Stimulated activated CD8-positive, alpha-beta memory T cell treated with anti-CD3 and anti-CD28 coated beads, Interleukin-7, amount 100 ng/mL, for 48 hours (primary cell): ENCODE data around the gene SDR42E2.
"Not testable (repeated sequence)": the region's sequence is repeated elsewhere in the genome, so short reads cannot be mapped to it uniquely, and the experiment has no call there.

ENCODE experiments used
- DNase-seq, 2 donors: peaks; one replicate each; pipeline ENCODE4 v3.0.0-alpha.2; 2020; ENCODE audit warnings: low read depth in 1 of 2; ENCODE audit errors: extremely low read depth in 1 of 2

SDR42E2 gene

DNA sequence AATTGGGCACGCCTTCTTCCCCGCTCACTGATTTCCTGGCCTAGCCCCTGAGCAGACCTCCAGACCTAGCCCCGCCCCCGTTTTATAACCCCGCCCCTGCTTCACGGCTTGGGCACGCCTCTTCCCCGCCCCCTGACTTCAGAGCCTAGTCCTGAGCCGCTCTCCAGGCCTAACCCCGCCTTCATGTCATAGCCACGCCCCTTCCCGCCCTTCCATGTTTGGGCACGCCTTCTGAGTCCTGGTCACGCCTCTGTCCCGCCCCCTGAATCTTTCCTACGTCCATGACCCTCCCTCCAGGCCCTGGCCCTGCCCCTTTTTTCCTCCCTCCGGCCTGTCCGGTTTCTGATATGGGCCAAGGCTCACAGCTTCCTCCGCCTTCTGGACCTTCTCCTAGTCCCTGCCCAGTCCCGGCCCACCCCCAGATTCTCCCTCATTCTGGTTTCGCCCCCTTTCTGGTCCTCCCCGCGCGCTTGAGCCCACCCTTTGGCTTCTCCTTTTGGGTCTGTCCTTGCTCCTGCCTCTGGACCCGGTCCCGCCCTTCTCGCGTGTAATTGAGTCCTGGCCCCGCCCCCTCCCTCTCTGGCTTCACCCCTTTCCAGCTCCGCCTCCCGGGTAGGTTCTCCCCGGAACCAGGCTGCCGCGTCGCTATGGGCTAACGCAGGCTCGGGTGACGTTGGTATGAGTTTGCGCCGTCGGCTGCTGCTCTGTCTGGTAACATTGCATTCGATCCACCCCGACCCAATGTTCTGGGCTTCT lies 28.6 kb downstream of the SDR42E2 start:
- peak; percentile 89 to 99 for DNase-seq

DNA sequence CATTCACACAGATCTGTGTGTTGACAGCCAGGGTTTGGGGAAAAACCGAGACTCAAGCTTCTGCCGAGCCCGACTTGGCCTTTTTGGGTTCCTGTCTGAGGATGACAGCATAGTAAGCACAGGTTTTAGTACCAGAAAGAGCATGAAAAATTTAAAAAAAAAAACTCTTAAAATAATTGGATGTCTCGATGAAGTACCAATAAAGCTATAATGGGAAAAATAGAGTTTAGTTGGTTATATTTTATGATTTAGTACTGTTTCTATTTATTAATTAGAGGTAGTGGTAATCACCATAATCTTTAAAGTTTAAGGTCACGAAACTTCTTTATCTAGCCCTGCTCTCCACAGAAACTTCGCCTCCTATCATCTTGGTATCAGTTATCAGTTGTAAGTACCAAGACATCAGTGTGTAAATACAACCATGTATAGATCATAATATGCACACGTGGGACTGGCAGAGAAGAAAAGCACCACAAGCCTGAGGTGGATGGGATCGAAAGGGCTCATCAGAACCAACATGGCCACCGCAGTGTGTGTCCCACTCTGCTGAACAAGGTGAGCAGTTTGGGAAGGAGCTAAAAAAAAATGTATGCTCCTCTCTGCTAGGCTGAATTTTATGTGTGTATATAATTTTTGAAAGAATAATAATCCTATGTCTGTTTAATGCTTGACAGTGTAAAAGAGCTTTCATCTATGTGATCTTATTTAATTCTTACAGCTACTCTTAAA lies 29.4 kb downstream of the SDR42E2 start:
- no peak for DNase-seq

DNA sequence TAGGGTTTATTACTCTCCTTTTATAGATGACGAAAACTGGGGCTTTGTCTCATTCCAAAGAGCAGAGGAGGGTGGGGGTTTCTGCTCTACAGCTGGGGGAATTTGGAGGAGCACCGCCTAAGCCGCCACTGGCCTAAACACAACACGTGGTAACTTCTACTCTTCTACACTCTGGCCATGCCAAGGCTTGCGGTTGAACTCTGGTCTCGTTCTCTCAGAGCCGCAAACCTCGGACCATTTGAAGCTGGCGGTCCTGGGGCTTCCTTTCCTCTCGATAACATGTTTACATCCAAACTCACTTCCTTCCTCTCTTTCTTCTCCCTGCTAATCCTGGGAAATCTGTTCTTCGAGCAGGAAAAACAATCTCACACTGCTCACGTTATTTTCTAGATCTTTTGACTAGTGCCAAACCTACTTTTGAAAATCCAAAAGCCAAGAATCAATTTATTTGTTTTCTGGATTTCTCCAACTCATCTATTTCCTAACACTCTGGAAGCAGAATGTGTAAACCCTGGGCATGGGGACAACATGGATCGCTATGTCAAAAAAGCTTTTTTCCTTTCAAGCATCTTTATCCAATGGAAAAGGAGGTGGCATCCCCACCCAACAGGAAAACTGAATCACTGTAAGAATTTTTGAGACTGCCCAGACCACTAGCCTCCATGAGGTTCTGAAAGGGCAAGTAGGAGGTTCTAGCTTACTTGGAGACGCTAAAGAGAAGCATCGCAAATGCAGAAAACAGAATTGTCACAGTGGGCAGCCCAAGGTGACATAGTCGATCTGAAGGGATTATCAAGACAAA lies 30.2 kb downstream of the SDR42E2 start:
- DNase-seq, result peak; percentile 65 to 78

DNA sequence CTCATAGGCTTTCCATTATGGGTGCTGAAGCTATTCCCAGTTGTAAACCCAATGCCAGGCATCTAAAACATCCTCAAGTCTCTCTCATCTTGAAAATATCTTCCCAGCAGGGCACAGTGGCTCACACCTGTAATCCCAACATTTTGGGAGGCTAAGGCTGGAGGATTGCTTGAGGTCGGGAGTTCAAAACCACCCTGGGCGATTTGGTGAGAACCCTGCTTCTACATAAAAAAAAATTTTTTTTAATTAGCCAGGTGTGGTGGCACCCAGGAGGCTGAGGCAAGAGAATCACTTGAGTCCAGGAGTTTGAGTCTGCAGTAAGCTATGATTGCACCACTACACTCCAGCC lies 30.7 kb downstream of the SDR42E2 start:
- DNase-seq, result no peak

DNA sequence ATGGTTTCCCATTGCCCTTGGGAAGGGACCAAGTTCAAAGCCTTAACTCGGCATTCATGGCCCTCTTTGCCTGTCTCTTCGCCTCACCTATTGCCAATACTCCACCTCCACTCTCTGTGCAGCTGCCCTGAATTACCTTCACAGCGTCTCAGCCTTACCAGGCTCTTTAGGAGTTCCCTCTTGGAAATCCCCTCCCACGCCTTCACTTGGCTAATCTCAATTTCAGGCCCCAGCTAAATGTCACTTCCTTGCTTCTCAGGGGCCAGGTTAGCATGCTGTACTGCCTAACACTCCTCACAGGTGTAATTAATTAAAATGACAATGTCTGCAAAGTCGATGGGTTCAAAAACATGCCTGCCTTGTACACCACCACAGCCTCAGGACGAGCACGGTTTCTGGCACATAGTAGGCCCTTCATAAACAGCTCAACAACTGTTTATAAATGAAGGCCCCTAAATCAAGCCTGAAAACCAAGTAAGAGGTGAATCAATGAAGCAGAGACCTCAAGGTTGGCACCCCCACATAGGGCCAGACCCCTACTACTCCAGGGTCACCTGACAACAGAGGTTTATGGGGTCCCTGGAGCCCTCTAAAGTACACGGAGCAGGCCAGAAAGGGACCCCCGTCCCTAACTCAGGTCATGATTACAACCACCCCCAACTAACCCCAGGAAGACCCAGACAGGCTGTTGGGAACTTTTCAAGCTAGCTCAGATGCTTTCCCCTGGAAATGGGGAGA lies 32.6 kb downstream of the SDR42E2 start:
- no peak for DNase-seq

DNA sequence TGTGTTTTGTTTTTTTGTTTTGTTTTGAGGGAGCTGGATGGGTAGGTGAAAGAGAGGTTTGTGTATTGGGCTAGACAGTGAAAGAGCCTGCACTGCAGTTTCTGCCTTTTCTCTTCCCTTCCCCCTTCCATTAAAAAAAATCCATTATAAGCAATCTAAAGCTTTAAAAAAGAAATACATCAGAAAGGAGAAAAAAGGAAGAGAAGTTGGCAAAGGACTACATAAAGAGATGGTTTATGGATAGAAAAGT lies 33.1 kb downstream of the SDR42E2 start:
- DNase-seq, result no peak

DNA sequence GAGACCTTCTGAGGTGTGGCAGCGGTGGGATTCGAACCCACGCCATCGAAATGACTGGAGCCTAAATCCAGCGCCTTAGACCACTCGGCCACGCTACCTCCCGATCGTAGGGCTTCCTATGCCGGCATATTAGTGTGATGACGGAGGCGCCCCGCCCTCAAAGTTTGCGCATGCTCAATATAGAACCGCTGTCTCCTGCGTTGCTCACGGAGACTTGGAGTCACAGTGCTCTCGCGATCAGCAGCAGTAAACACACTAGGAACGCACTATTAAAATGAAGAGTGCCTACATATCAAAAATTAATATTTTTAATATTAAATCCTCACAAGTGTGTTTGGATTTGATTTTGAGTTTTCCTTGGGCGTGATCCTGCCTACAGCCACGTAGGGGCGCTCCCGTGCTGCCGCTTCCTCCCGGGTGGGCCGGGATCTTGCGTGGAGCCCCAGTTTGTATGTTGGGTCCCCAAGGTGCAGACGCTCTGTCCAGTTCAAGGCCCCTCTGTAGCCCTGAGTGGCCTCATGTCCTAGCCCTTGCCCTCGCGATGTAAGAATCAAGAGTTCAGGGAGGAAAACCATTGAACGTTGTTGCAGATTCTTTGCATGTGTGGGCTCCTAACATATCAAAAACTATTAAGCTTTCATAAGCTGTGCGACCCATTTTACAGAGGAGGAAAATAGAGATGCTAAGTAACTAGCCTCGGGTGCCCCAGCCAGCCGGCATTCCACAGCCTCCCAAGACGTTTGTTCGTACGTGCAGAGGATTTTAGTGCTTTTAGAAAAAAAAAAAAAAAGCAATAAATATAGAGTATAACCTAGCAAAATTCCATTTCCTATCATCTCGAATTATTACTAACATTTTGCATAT lies 33.6 kb downstream of the SDR42E2 start:
- peak; percentile 76 to 78 for DNase-seq

DNA sequence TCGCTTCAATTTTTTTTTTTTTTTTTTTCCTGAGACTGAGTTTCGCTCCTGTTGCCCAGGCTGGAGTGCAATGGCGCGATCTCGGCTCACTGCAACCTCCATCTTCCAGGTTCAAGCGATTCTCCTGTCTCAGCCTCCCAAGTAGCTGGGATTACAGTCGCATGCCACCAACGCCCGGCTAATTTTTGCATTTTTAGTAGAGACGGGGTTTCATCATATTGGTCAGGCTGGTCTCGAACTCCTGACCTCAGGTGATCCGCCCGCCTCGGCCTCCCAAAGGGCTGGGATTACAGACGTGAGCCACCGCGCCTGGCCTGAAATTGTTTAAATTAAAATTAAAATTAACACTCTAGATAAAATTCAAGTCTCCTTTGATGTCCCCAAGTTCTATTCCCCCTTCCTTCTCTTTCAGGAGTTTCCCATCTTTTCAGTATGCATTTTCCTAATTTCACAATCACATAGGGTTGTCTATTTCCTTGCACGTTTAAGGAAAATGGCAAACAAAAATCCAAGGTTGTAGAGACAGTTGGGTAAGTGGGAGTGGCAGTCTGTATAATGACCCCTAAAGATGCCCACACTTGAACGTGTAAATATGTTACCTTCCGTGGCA lies 34.4 kb downstream of the SDR42E2 start:
- not testable (repeated sequence) for DNase-seq

DNA sequence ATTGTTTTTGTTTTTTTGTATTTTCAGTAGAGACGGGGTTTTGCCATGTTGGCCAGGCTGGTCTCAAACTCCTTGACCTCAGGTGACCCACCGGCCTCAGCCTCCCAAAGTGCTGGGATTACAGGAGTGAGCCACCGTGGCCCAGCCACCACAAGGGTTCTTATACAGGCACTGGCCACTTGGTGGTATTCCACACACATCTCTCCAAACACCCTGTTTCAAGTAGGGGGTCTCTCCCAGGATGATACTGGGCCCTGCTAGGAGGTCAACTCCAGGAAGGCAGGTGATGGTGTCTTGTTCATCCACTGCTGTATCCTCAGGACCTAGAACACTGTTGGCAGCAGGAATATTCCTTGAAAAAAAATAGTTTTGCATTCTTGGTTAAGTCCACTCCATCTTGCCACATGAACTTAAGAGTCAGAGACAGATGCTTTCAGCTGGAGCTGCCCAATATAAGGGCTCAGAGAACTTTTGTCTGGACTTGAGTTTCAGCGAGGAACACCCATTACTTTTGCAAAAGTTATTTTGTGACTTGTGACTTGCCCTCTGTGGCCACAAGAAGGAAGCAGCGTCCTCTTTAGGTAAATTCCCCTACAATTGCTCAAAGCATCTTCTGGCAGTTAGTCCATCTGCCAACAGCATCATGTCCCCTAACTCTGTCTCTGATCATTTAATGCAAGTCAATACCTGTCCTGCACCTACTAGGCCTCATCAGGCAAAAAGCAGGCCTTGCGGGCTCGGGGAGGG lies 36.4 kb downstream of the SDR42E2 start:
- DNase-seq, result no peak

DNA sequence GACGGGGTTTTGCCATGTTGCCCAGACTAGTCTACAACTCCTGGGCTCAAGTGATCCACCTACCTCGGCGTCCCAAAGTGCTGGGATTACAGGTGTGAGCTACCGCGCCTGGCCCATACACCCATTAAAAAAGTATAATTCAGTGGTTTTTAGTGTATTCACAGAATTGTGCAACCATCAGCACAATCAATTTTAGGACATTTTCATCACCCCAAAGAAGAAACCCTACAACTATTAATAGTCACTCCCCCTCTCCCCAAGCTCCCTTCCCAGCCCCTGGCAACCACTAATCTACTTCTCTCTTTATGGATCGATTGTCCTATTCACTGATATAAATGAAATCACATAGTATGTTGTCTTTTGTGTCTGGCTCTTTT lies 39.9 kb downstream of the SDR42E2 start:
- no peak for DNase-seq

DNA sequence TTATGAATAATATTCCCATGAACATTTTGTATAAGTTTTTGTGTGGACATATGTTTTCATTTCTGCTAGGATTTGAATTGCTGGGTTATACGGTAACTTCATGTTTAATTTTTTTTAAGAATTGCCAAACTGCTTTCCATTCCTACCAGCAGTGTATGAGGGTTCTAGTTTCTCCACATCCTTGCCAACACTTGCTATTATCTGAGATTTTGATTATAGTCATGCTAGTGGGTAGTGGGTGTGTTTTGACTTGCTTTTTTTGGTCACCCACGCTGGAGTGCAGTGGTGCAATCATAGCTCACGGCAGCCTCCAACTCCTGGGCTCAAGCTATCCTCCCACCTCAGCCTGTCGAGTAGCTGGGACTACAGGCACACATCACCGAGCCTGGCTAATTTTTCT lies 40.8 kb downstream of the SDR42E2 start:
- DNase-seq, result no peak

DNA sequence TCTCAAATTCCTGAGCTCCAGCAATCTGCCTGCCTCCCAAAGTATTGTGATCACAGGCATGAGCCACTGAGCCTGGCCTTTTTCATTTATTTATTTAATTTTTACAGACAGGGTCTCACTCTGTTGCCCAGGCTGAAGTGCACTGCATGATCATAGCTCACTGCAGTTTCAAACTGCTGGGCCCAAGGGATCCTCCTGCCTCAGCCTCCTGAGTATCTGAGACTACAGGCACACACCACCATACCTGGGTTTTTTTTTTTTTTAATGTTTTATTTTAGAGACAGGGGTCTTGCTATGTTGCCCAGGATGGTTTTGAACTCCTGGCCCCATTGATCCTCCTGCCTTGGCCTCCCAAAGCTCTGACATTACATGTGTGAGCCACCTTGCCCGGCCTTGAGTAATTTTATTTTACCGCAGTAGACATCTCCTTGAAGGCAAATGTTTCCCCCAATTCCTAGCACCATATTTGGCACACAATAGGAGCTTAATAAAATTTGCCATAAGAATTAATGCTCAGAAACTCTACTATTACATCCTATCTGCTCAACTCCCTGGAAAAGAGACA lies 41.9 kb downstream of the SDR42E2 start:
- no peak for DNase-seq

DNA sequence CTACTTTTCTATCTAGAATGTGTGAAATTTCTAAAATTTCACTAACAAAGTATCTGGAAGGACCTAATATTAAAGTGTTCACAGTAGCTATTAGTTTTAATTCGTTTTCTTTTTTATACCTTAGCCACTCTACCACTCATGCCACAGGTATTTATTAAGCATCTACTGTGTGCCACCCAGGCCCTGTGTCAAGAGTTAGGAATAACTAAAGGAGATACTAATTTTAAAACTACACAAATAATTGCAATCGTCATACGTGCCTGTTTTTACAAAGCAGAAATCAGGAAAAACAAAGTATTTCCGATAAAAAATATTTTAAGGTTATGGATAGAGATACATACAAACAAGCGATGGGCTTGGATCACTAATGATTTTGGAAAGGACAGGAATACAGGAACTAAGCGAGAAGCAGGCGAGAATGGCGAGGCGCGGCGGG lies 43.3 kb downstream of the SDR42E2 start:
- no peak for DNase-seq

DNA sequence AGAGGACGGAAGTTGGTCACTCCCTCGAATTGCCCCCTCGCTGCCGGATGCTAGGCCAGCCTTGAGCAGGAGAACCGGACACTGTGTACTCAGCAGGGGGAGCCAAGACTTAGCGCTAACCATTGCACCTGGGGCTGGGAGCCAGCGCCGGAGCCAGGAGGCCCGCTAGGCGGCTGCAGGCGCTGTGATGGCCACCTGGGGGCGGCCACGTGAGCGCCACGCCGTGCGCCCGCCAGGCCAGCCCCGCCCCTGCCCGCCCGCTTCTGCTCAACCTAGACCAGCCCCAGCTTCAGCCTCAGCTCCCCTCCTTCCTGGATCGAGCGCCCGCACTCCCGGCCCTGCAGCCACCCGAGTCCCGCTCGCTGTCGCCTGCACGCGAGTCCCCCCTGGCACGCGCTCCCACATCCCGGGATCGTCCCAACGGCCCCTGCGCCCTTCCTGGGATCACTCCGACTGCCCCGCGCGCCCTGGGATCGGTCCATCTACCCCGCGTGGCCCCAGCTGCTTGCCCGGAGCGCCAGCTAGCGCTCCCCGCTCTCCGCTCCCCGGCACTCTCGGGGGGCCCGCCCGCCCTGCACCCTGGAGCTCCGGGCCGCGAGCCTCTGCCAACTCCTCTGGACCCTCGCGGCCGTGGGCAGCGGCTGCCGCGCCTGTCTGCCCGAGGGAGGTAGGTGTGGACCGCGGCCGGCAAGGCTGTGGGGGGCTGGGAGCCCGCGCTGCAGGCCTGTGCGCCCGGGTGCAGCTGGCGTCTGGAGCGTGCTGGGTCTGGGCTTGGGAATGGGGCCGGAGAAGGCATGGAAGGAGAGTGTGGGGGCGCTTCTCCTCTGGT lies 43.9 kb downstream of the SDR42E2 start, which contains the start of gene EEF2K:
EEF2K (plus strand) TSS at position 266 of the 829 bp plus-strand sequence. CDS start 19,452 bp downstream, outside the sequence.
- peak; percentile 77 to 82 for DNase-seq

DNA sequence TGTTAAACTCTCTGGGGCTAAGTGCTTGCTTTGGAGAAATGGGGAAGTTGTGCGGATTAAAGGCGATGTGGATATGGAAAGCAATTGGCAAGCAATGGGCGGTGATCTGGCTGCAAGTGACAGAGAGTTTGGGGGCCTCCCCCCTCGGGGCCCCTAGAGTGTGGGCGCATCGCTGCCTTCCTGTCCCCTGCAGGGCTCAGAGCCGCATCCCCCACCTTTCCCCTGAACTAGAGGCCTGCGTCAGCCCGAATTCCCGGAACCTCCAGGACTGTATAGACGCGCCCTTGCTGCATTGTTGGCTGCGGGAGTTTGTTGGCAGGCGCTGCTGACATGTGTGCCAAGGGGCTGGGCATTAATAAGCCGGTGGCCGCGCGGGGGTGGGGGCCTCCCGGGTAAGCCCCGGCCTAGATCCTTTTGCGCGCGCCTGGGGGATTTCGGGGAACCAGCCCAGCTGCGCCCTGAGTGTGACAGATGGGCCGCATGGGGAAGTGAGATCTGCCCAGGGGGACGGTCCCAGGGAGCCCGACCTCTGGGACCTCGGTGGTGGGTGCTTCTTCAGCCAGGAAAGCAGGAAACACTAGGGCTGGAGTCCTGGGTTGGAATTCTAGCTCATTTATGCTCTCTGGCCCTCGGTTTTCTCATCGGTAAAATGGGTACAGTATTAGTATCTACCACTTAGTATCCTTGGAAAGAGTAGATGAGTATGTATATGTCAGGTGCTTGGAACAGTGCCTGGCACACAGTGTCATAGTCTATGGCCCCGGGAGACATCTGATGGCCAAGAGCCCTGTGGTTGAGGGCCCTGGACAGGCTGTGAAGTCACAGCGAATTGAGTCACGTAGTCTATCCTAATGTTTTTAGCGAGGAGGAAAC lies 44.8 kb downstream of the SDR42E2 start:
- DNase-seq, result peak; percentile 67 to 79

DNA sequence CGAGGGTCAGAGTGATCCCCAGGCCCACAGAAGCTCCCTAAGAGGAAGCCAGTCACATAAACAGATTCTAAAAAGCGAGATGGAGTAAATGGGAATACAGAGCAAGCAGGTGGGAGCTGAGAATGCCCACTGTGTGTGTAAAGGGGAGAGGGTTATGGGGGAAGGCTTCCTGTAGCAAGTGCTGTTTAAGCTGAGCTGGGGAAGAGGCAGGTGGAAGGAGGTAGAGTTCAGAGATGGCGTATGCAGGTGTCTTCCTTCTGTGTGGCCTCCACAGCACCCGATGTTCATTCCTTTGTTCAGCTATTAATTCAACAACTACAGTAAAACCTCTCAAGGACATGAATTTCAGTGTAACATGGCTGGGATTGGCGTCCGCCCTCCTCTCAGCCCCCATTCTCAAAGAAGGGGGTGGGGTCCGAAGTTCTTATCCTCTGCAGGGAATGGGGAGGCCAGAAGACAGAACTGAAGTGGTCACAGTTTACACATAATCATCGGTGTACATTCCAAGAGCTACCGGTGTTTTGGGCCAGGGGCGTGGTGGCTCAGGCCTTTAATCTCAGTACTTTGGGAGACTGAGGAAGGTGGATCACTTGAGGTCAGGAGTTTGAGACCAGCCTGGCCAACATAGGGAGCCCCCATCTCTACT lies 45.5 kb downstream of the SDR42E2 start:
- no peak for DNase-seq
